ENCODE results near the gene DOP1A.
"Not testable (repeated sequence)": the region's sequence is repeated elsewhere in the genome, so short reads cannot be mapped to it uniquely, and the experiment has no call there.

The DOP1A gene

GRCh38 chr6:83190626-83191025, 123.2 kb downstream of the DOP1A start:
- Histone ChIP-seq H3K27me3 (ENCODE audit: control insufficient read depth in 5 of 5, insufficient read depth in 4 of 5, low read length in 5 of 5) (no peaks in the 10 kb centered on the region), H3K9ac (ENCODE audit: low read length in 5 of 5) (peak overlapping the region in 2 of 5 donors; percentile 56 to 73), H3K36me3 (ENCODE audit: control insufficient read depth in 5 of 5, insufficient read depth in 5 of 5, low read length in 5 of 5) (peaks cover 13 to 24% (median 14%) of the 10 kb centered on the region in 5 donors), H3K4me3 (ENCODE audit: low read depth in 1 of 5, low read length in 5 of 5) (peak overlapping the region in 1 of 5 donors; percentile 29), H3K4me1 (ENCODE audit: control insufficient read depth in 5 of 5, insufficient read depth in 5 of 5, low read length in 5 of 5) (peaks cover 0 to 37% (median 26%) of the 10 kb centered on the region in 5 donors), H3K27ac (ENCODE audit: low read depth, low read length) (peak overlapping the region; percentile 78), H3K9me3 (ENCODE audit: control insufficient read depth in 5 of 5, low read length in 5 of 5) (no peaks in the 10 kb centered on the region)

- Histone ChIP-seq H3K9ac (ENCODE audit: low read length in 5 of 5) (peak overlapping the region; percentile 69 to 98 (median 92)), H3K4me3 (ENCODE audit: low read depth in 1 of 5, low read length in 5 of 5) (peak overlapping the region; percentile 79 to 94 (median 94))
Observed at GRCh38 chr6:83191974-83192373, 124.5 kb downstream of the DOP1A start.

GRCh38 chr6:83192456-83192855, 125.0 kb downstream of the DOP1A start:
- Histone ChIP-seq H3K9me3 (ENCODE audit: control insufficient read depth in 5 of 5, low read length in 5 of 5) (no peaks in the 10 kb centered on the region), H3K4me3 (ENCODE audit: low read depth in 1 of 5, low read length in 5 of 5) (peak overlapping the region; percentile 79 to 94 (median 94)), H3K36me3 (ENCODE audit: control insufficient read depth in 5 of 5, insufficient read depth in 5 of 5, low read length in 5 of 5) (peaks cover 4 to 18% (median 14%) of the 10 kb centered on the region in 5 donors), H3K9ac (ENCODE audit: low read length in 5 of 5) (peak overlapping the region; percentile 69 to 98 (median 92)), H3K4me1 (ENCODE audit: control insufficient read depth in 5 of 5, insufficient read depth in 5 of 5, low read length in 5 of 5) (peaks cover 0 to 35% (median 23%) of the 10 kb centered on the region in 5 donors), H3K27ac (ENCODE audit: low read depth, low read length) (peak overlapping the region; percentile 91), H3K27me3 (ENCODE audit: control insufficient read depth in 5 of 5, insufficient read depth in 4 of 5, low read length in 5 of 5) (no peaks in the 10 kb centered on the region)

More at GRCh38 chr6:83191974-83192373, 124.5 kb downstream of the DOP1A start:
- not testable (repeated sequence) for H3K27me3 ChIP-seq (ENCODE audit: control insufficient read depth in 5 of 5, insufficient read depth in 4 of 5, low read length in 5 of 5); H3K9me3 ChIP-seq (ENCODE audit: control insufficient read depth in 5 of 5, low read length in 5 of 5)
- peak overlapping the region; percentile 91 for H3K27ac ChIP-seq (ENCODE audit: low read depth, low read length)
- peaks cover 4 to 18% (median 14%) of the 10 kb centered on the region in 5 donors for H3K36me3 ChIP-seq (ENCODE audit: control insufficient read depth in 5 of 5, insufficient read depth in 5 of 5, low read length in 5 of 5)
- H3K4me1 ChIP-seq (ENCODE audit: control insufficient read depth in 5 of 5, insufficient read depth in 5 of 5, low read length in 5 of 5) = peaks cover 0 to 37% (median 26%) of the 10 kb centered on the region in 5 donors

GRCh38 chr6:83192871-83193746, 125.6 kb downstream of the DOP1A start, which contains the start of the genes PGM3 and RWDD2A:
PGM3 (minus strand) TSS chr6:83193265; CDS start chr6:83191012, 2,253 bp downstream.
RWDD2A (plus strand) TSS chr6:83193357; CDS start chr6:83194452, 1,095 bp downstream.
- H3K4me3 ChIP-seq (ENCODE audit: low read depth in 1 of 5, low read length in 5 of 5) = peak within 1 kb of the TSS; percentile 79 to 94 (median 94)
- no peaks in the 10 kb centered on the region for H3K9me3 ChIP-seq (ENCODE audit: control insufficient read depth in 5 of 5, low read length in 5 of 5)
- H3K36me3 ChIP-seq (ENCODE audit: control insufficient read depth in 5 of 5, insufficient read depth in 5 of 5, low read length in 5 of 5) = peaks cover 4 to 22% (median 13%) of the 10 kb centered on the region in 5 donors
- H3K9ac ChIP-seq (ENCODE audit: low read length in 5 of 5) = peak within 1 kb of the TSS; percentile 69 to 98 (median 92)
- H3K4me1 ChIP-seq (ENCODE audit: control insufficient read depth in 5 of 5, insufficient read depth in 5 of 5, low read length in 5 of 5) = peaks cover 0 to 34% (median 23%) of the 10 kb centered on the region in 5 donors
- H3K27ac ChIP-seq (ENCODE audit: low read depth, low read length) = peak within 1 kb of the TSS; percentile 91
- no peaks in the 10 kb centered on the region for H3K27me3 ChIP-seq (ENCODE audit: control insufficient read depth in 5 of 5, insufficient read depth in 4 of 5, low read length in 5 of 5)

- Histone ChIP-seq H3K4me3 (ENCODE audit: low read depth in 1 of 5, low read length in 5 of 5) (peak overlapping the region; percentile 75 to 94 (median 86)), H3K9me3 (ENCODE audit: control insufficient read depth in 5 of 5, low read length in 5 of 5) (no peaks in the 10 kb centered on the region)
Observed at GRCh38 chr6:83193747-83194566, 126.5 kb downstream of the DOP1A start.

GRCh38 chr6:83198486-83199172, 131.2 kb downstream of the DOP1A start:
- H3K27me3 ChIP-seq (ENCODE audit: control insufficient read depth in 5 of 5, insufficient read depth in 4 of 5, low read length in 5 of 5) = no peaks in the 10 kb centered on the region
- peaks cover 0 to 10% (median 8%) of the 10 kb centered on the region in 5 donors for H3K4me1 ChIP-seq (ENCODE audit: control insufficient read depth in 5 of 5, insufficient read depth in 5 of 5, low read length in 5 of 5)
- no peak overlapping the region for H3K9ac ChIP-seq (ENCODE audit: low read length in 5 of 5)
- no peak overlapping the region for H3K4me3 ChIP-seq (ENCODE audit: low read depth in 1 of 5, low read length in 5 of 5)
- peaks cover 2 to 17% (median 10%) of the 10 kb centered on the region in 5 donors for H3K36me3 ChIP-seq (ENCODE audit: control insufficient read depth in 5 of 5, insufficient read depth in 5 of 5, low read length in 5 of 5)
- H3K9me3 ChIP-seq (ENCODE audit: control insufficient read depth in 5 of 5, low read length in 5 of 5) = no peaks in the 10 kb centered on the region
- peak overlapping the region; percentile 33 for H3K27ac ChIP-seq (ENCODE audit: low read depth, low read length)

More at GRCh38 chr6:83193747-83194566, 126.5 kb downstream of the DOP1A start:
- Histone ChIP-seq H3K36me3 (ENCODE audit: control insufficient read depth in 5 of 5, insufficient read depth in 5 of 5, low read length in 5 of 5) (peaks cover 2 to 16% (median 8%) of the 10 kb centered on the region in 5 donors), H3K4me1 (ENCODE audit: control insufficient read depth in 5 of 5, insufficient read depth in 5 of 5, low read length in 5 of 5) (peaks cover 0 to 34% (median 23%) of the 10 kb centered on the region in 5 donors), H3K27me3 (ENCODE audit: control insufficient read depth in 5 of 5, insufficient read depth in 4 of 5, low read length in 5 of 5) (no peaks in the 10 kb centered on the region), H3K9ac (ENCODE audit: low read length in 5 of 5) (peak overlapping the region; percentile 31 to 98 (median 92)), H3K27ac (ENCODE audit: low read depth, low read length) (peak overlapping the region; percentile 91)

GRCh38 chr6:83199173-83199862, 131.8 kb downstream of the DOP1A start:
- Histone ChIP-seq H3K4me3 (ENCODE audit: low read depth in 1 of 5, low read length in 5 of 5) (no peak overlapping the region), H3K9ac (ENCODE audit: low read length in 5 of 5) (no peak overlapping the region), H3K9me3 (ENCODE audit: control insufficient read depth in 5 of 5, low read length in 5 of 5) (no peaks in the 10 kb centered on the region), H3K4me1 (ENCODE audit: control insufficient read depth in 5 of 5, insufficient read depth in 5 of 5, low read length in 5 of 5) (peaks cover 0 to 5% (median 2%) of the 10 kb centered on the region in 5 donors), H3K36me3 (ENCODE audit: control insufficient read depth in 5 of 5, insufficient read depth in 5 of 5, low read length in 5 of 5) (peaks cover 2 to 17% (median 10%) of the 10 kb centered on the region in 5 donors), H3K27me3 (ENCODE audit: control insufficient read depth in 5 of 5, insufficient read depth in 4 of 5, low read length in 5 of 5) (no peaks in the 10 kb centered on the region), H3K27ac (ENCODE audit: low read depth, low read length) (peak overlapping the region; percentile 33)

- H3K4me3 ChIP-seq (ENCODE audit: low read depth in 1 of 5, low read length in 5 of 5) = no peak overlapping the region
- H3K27ac ChIP-seq (ENCODE audit: low read depth, low read length) = peak overlapping the region; percentile 33
Observed at GRCh38 chr6:83199863-83200225, 132.4 kb downstream of the DOP1A start.

GRCh38 chr6:83202031-83202430, 134.6 kb downstream of the DOP1A start:
- H3K9ac ChIP-seq (ENCODE audit: low read length in 5 of 5) = no peak overlapping the region
- no peaks in the 10 kb centered on the region for H3K9me3 ChIP-seq (ENCODE audit: control insufficient read depth in 5 of 5, low read length in 5 of 5)
- H3K4me3 ChIP-seq (ENCODE audit: low read depth in 1 of 5, low read length in 5 of 5) = no peak overlapping the region
- no peak overlapping the region for H3K27ac ChIP-seq (ENCODE audit: low read depth, low read length)
- no peaks in the 10 kb centered on the region for H3K4me1 ChIP-seq (ENCODE audit: control insufficient read depth in 5 of 5, insufficient read depth in 5 of 5, low read length in 5 of 5)
- peaks cover 0 to 12% (median 6%) of the 10 kb centered on the region in 5 donors for H3K36me3 ChIP-seq (ENCODE audit: control insufficient read depth in 5 of 5, insufficient read depth in 5 of 5, low read length in 5 of 5)
- no peaks in the 10 kb centered on the region for H3K27me3 ChIP-seq (ENCODE audit: control insufficient read depth in 5 of 5, insufficient read depth in 4 of 5, low read length in 5 of 5)

More at GRCh38 chr6:83199863-83200225, 132.4 kb downstream of the DOP1A start:
- Histone ChIP-seq H3K9me3 (ENCODE audit: control insufficient read depth in 5 of 5, low read length in 5 of 5) (no peaks in the 10 kb centered on the region), H3K36me3 (ENCODE audit: control insufficient read depth in 5 of 5, insufficient read depth in 5 of 5, low read length in 5 of 5) (peaks cover 2 to 17% (median 10%) of the 10 kb centered on the region in 5 donors), H3K27me3 (ENCODE audit: control insufficient read depth in 5 of 5, insufficient read depth in 4 of 5, low read length in 5 of 5) (no peaks in the 10 kb centered on the region), H3K9ac (ENCODE audit: low read length in 5 of 5) (no peak overlapping the region), H3K4me1 (ENCODE audit: control insufficient read depth in 5 of 5, insufficient read depth in 5 of 5, low read length in 5 of 5) (peaks cover 0 to 3% (median 0%) of the 10 kb centered on the region in 5 donors)
